HG03571 (cell line): ENCODE measurements around the gene MXRA5.
"Not testable (repeated sequence)": the region's sequence is repeated elsewhere in the genome, so short reads cannot be mapped to it uniquely, and the experiment has no call there.

Source experiments
- ATAC-seq: cut with Tn5 transposase; IDR thresholded peaks from one replicate; pipeline ENCODE4 v1.9.1; 2021; ENCODE audit not compliant: unreplicated experiment

The MXRA5 gene

DNA sequence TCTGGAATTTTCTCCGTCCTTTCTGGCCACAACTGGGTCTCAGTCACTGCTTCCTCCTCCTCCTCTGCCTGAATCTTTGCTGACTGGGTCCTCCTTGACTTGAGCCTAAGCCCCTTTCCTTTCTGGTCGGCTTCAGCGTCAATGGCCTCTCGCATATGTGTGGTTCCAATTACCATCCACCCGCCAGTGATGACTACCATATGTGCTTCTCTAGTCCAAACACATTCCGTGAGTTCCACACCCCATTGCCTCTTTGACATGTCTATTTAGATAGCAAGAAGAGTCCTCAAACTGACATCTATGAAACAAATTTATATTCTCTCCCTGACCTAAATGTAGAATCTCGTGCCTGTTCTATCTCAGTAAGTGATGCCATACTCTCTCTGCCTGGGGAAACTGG, 19.8 kb downstream of the MXRA5 start:
- ATAC-seq, result no peak

DNA sequence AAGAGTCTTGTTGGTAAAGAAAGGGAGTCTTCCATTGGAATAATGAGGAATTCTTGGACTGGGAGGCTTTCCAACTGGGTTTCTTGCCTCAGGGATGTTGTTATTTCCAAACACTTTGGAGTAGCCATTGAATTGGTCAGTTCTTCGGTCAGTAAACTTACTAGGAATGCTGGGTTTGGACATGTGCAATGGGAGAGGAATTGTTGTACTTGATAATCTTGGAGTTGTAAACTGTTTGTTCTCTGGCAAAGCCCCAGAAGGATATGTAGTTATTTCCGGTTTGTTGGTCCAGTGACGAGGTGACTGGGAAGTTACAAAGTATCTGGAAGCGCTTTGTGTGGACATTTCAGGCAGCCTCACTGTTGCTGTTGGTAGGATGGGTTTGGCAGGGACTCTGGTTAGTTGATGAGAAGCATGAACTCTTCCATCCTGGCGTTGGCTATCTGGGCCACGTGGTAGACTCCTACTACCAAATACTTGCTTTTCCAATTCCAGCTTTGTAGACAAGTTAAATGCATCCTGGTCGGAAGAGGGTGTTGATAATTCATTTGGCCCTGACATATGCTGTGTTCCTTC, 25.9 kb downstream of the MXRA5 start:
- ATAC-seq, result no peak

DNA sequence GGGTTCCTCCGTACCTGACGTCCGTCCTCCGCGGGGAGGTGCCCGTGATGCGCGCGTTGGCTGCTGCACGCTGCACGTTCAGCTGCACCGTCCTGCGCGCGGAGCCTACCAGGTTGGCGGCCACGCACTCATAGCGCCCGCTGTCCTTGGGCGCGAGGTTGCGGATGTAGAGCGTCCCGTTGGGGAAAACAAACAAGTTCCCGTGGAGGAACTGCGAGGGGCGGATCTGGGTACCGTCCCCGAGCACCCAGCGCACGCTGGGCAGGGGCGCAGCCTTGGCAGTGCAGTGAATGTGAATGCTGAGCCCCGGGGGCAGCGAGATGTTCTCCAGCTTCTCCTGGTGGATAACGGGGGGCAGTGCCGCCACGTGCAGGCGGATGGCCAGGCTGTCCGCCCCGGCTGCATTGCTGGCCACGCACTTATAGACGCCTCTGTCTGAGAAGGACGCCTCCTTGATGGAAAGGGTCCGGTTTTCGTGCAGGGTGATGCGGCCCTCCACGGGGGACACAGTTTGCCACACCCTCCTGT, 29.2 kb downstream of the MXRA5 start:
- ATAC-seq, result no peak

DNA sequence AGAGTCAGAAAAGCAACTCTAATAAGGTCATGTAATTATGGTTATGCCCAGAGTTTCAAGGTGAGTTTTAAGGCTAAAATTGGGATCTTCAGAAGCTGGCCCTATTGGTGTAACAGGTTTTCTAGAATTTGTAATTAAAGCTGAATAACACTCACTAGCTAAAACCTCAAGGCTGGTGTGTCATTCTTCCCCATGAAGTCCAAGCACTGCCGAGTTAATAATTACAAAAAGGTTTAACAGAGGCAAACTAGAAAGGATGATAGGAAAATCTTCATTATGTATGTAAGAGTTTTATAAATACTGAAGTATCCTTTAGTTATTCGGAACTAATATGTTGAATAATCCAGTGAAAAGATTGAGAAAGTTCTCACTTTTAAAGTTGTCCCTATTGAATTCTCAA, 34.3 kb downstream of the MXRA5 start:
- ATAC-seq, result no peak

DNA sequence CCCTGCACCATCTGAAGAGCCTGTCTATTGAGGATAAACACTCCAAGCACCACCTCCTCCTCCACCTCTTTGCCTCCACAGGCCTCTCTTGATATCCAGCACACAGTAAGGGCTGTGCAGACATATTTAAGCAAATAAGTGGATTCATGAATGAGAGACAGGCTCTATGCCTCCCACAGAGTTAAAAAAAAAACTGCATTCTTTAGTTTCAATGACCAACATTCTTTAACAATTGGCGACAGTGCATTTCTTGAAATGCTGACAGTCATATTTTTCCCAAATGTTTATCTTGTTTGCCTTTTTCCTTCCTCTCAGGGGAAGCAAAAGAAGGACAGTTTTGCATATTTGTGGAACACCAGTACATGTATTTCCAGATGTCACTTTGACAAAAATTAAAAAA, 38.6 kb downstream of the MXRA5 start:
- ATAC-seq, result no peak

DNA sequence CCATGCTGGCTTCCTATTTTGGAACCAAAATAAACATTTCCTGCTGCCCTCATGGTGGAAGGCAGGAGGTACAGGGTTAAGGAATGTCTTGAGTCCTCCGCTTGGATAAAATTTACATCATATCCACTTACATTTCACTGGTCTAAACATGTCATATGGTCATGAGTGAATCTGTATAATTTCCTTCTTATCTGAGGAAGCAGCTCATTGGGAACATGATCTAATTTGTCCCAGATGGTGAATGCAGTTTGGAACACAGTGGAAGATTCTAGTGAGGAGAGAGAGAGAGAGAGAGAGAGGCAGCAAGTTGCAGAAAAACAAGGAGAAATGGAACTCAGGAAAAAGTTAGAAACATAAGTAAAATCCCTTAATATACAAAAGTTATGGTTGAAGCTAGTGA, 46.8 kb downstream of the MXRA5 start:
- no peak for ATAC-seq

DNA sequence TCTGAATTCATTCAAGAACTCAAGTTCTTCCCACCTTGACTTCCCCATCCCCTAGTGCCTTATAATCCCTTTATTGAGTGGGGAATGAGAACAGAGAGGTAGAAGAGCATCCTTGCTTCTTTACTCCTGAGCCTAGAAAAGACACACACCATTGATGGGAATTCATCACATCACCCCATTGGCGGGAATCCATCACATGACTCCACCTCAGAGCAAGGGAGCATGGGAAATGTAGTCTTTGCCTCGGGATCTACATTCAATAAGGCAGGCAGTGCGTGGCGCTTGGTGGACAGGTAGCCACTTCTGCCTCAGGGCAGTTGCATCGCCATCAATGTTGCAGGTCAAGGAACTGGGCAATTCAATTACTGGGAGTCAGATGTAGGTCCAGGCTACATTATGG, 50.7 kb downstream of the MXRA5 start:
- ATAC-seq, result no peak

DNA sequence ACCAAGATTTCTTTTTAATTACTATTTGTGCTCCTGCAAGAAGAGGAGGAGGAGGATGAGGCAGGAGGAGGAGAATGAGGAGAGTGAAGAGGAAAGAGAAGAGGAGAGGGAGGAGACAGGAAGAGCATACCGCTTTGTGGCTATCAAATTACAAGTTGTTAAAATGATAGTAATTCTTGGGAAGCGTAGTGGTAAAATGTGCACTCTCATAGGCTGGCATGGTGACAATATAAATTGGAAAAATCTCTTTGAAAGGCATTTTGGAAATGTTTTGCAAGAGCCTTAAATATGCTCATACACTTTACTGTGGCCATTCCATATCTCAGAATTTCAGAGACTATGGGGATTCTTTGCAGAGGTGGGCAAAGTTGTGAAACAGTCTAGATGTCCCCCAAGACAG, 53.2 kb downstream of the MXRA5 start:
- ATAC-seq, result no peak

DNA sequence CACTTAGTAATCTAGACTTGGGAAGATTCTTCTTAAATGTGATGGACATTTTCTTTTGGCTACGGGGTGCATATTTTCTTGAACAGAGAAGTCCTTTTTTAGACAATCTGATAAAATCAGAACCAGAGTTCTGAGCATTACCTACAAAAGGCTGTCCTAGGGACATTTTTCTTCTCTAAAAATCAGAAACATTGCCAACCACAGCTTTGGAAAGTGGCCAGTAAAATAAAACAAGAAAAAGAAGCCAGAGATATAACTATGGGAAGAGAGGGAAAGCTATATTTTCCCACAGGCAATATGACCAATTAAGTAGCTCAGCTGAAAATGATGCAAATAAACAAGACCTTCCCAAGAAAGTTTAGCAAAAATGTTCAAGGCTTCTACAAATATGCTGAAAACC, 55.9 kb downstream of the MXRA5 start:
- ATAC-seq, result no peak

DNA sequence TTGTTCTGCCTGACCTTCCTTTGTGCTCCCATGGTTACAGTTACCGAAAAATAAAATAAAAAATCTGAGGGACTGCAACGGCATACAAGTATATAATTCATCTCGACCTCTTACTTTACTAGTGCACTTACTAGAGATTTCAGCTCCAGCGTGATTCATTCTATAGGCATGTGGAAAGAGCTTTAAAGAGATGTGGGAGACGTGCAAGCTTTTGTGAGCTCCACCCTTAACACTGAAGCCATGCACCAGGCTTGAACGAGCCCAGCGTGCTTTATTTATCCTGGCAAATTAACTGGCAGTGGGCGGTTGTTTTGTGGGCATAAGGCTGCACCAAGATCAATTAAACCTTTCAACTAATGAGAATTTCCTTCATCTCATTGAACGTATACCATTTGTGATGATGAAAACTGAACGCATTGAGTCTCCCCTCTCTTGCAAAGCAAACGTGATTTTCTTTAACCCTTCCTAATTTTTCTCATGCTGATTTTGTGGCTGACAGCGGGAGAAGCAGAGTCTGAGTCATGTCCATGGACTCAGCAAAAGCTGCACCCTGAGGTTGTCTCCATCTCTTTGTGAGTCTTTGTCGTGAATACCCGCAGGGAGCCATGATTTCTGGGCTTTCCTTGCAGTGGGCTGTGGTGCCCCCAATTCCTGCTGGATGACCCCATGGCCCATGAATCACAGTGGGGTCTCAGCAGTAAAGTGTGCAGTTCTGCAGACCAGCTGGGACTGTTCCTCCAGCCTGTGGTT, 60.1 kb downstream of the MXRA5 start:
- ATAC-seq, result no peak

DNA sequence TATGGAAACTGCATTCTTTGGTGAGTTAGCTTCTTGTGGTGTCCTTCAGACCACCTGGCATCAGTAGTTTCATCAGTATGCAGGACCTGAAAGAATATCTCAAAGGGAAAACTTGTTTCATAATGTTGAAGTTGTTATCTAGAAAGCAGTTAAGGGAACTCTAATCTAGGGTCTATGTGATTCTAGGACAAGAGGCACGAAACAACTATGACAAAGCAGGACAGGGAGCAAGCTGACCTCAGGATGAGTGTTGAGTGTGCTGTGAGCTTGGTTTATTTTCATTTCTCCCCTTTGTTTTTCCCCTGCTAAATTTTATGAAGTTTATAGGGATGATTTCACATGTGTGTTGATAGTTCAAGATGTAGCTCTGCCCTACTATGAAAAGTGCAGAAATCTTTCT, 65.7 kb downstream of the MXRA5 start:
- no peak for ATAC-seq

DNA sequence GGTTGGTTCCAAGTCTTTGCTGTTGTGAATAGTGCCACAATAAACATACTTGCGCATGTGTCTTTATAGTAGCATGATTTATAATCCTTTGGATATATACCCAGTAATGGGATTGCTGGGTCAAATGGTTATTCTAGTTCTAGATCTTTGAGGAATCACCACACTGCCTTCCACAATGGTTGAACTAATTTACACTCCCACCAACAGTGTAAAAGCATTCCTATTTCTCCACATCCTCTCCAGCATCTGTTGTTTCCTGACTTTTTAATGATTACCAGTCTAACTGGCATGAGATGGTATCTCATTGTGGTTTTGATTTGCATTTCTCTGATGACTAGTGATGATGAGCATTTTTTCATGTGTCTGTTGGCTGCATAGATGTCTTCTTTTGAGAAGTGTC, 72.8 kb downstream of the MXRA5 start:
- ATAC-seq, result not testable (repeated sequence)

DNA sequence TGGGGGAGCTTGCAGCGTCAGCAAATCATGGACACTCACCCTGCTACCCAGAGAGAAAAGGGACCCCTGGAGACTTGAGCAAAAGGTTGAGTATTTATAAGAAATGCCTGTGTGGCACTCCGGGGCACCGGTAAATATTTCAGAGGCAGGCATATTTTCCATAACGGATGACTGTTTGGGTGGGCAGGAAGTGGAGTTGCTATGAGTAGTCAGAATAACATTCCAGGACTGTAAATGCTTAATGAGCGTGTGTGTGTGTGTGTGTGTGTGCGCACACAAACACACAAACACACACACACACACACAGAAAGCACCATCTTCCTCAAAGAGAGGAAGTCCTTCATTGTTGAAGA, 74.6 kb downstream of the MXRA5 start:
- no peak for ATAC-seq

DNA sequence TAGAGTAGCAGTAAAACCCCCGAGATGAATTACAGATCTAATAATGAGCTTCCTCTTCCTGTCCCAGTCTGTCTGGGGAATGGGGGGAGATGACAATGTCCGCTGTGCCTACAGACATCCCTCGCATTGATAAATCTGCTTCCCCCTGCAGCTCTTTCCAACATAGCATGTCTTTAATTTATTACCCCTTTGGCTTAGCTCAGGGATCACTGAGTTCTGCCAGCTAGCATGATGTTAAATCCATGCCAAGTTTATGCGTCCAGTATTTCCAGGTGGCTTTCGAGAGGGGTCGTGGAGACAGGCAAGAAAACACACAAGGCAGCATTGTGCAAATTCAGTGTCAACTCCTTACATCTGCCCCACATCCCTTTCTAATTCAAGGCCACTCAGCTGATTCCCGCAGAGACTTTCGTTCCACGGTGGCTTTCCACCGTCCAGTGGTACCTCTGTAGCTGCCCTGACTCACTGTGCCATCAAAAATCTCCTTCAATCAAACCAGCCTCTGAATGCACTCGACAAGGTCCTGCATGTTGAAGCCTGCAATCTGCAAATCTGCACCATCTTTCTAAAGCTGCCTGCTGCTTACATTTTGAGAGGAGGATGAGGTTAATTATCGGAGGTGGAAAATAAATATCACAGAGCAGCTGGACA, 75.1 kb downstream of the MXRA5 start:
- ATAC-seq, result no peak

DNA sequence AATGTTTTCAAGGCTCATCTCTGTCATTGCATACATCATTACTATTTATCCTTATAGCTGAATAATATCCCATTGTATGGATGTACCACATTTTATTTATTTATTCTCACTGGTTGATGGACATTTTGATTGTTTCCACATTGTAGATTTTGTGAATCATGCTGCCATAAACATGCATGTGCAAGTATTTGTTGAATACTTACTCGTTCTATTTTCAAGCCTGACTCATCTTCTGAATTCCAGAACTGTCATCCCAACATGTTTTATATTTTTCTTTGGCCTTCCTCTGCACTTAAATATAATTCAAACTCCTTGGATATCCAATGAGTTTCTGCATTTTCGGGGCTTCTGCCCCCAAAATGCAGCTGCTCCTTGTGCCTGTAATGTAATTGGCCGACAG, 77.6 kb downstream of the MXRA5 start:
- no peak for ATAC-seq

DNA sequence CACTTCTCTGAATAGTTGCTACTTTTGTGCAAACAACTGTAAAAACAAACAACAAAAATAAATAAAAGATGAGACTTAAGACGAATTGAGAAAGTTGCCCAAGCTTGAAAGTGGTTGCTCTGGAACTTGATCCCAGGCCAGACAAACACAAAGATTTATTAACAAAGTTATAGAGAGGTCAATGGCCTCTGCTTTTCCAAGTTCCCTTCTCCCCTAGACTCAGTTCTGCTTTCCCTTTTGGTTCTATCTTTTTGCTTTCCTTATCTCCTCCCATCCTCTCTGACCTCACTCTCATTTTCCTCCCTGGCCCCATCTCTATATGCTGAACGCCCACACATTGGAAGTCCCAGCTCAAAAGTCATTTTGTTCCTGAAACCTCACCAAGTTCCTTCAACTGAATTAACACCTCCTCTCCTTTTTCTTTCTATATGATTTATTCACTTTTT, 82.7 kb downstream of the MXRA5 start:
- no peak for ATAC-seq

DNA sequence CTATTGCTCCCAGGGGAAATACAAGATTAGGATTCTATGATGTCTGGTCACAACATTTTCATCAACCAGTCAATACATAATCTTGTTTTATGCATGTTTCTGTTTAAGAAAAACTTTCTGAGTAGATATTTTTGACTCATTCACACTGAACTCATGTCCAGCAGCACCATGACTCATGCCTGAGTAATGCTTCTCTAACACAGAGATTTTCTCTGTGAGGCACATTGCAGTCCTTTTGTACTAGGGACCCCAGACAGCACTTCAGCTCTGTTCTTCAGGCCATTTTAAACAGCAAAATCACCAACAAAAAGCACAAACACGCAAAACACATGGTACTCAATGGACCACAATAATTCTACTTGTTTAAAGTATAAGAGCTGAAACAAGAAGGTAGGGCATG, 83.6 kb downstream of the MXRA5 start:
- ATAC-seq, result no peak
